Endodermal cell (in vitro differentiated cells): ENCODE measurements around the gene PRR14L. TPM values are rescaled to one million over a fixed set of nuclear protein-coding genes. Genes with fewer than 3 reads are reported as not detected.
A peak's percentile ranks its signal among the peaks of the same experiment; 100 is the strongest.

Source experiments
- DNase-seq: peaks from one replicate; pipeline ENCODE4 v3.0.0-alpha.2; 2017
- H3K27ac ChIP-seq: 2 replicates; pipeline ENCODE4 v1.5.1; 2013; ENCODE audit warnings: mild to moderate bottlenecking, low read depth, low read length, moderate library complexity
- H3K27me3 ChIP-seq: 2 replicates; pipeline ENCODE4 v1.6.1; 2013; ENCODE audit warnings: mild to moderate bottlenecking, low read length, moderate library complexity; ENCODE audit not compliant: insufficient read depth, control insufficient read depth, poor library complexity, severe bottlenecking
- H3K36me3 ChIP-seq: 2 replicates; pipeline ENCODE4 v1.7.0; 2013; ENCODE audit warnings: mild to moderate bottlenecking, low read length, moderate library complexity; ENCODE audit not compliant: control insufficient read depth, insufficient read depth
- H3K4me1 ChIP-seq: one replicate; pipeline ENCODE4 v1.7.0; 2013; ENCODE audit warnings: low read length; ENCODE audit not compliant: control insufficient read depth, insufficient read depth
- H3K4me3 ChIP-seq: 2 replicates; pipeline ENCODE4 v1.5.1; 2013; ENCODE audit warnings: mild to moderate bottlenecking, low read length, moderate library complexity
- H3K9ac ChIP-seq: 2 replicates; pipeline ENCODE4 v1.6.1; 2013; ENCODE audit warnings: mild to moderate bottlenecking, low read length, moderate library complexity; ENCODE audit not compliant: poor library complexity, severe bottlenecking; ENCODE audit errors: extremely low read depth
- H3K9me3 ChIP-seq: 2 replicates; pipeline ENCODE4 v1.6.1; 2013; ENCODE audit warnings: mild to moderate bottlenecking, low read length, moderate library complexity; ENCODE audit not compliant: control insufficient read depth
- H3K27ac Mint-ChIP-seq: 2 replicates; pipeline ENCODE4 v1.8.0; 2020; ENCODE audit warnings: mixed read lengths
- H3K27me3 Mint-ChIP-seq: 2 replicates; pipeline ENCODE4 v1.8.0; 2021; ENCODE audit warnings: mild to moderate bottlenecking, mixed read lengths; ENCODE audit not compliant: insufficient read depth
- H3K36me3 Mint-ChIP-seq: 2 replicates; pipeline ENCODE4 v1.8.0; 2020; ENCODE audit warnings: low read depth, mixed read lengths
- H3K4me1 Mint-ChIP-seq: 2 replicates; pipeline ENCODE4 v1.8.0; 2020; ENCODE audit warnings: mixed read lengths
- H3K4me3 Mint-ChIP-seq: 2 replicates; pipeline ENCODE4 v1.8.0; 2020; ENCODE audit warnings: mild to moderate bottlenecking, moderate library complexity, mixed read lengths
- H3K9me3 Mint-ChIP-seq: 2 replicates; pipeline ENCODE4 v1.8.0; 2020; ENCODE audit warnings: mild to moderate bottlenecking, mixed read lengths
- CTCF ChIP-seq: fragments of 200-600 bp; sonication (generic); conservative IDR thresholded peaks from 2 replicates; pipeline ENCODE4 v1.5.0; 2021; ENCODE audit warnings: antibody characterized with exemption, mild to moderate bottlenecking
- WGBS, 2 experiments: methylation state at CpG; one replicate each; pipeline versions ENCODE4 v1.1.5 to v1.1.7; 2013; ENCODE audit warnings: missing lambda C conversion rate in 2 of 2, mixed read lengths in 1 of 2; ENCODE audit not compliant: insufficient coverage in 1 of 2, insufficient read length in 1 of 2; 5-methylcytosine and 5-hydroxymethylcytosine counted together
- total RNA-seq, 2 donors: library from RNA; stranded (reverse); fragmentation: NEBNext Ultra II Directional in 1 of 2; extraction: Animal tissue kit (Norgen Biotek cat#: 25700) in 1 of 2; gene quantifications; 2 replicates in 1 of 2; 3 replicates in 1 of 2; pipeline ENCODE4 v1.2.1, GENCODE V29; 2021

PRR14L gene
- total RNA-seq, 2 donors from 2014 or later: 105 to 131 TPM

DNA sequence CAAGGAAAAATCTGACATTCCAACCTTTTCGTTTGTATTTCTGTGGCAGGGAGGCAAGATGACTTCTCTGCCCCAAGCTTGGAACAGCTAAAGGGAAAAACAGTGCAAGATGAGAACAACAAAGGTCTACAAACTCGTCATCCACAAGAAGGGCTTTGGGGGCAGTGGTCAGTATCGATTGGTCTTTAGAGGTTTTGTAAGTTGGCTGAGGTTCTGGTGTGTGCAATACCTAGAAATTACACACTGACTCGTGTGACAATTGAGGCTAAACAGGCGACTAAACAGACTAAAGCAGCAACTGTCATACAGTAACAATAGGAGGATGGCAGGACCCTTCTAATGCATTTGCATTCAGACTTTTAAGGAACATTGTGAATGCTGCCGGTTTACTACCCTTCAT, 4.9 kb upstream of the PRR14L start:
- Mint-ChIP-seq H3K36me3 (peaks cover 9% of the 10 kb centered on the region), H3K4me1 (peaks cover 26% of the 10 kb centered on the region), H3K27ac (peak overlapping the region; percentile 80), H3K27me3 (no peaks in the 10 kb centered on the region), H3K4me3 (peak overlapping the region; percentile 84), H3K9me3 (no peaks in the 10 kb centered on the region)
- no peak for TF ChIP-seq CTCF
- Histone ChIP-seq H3K27me3 (no peaks in the 10 kb centered on the region), H3K27ac (no peak overlapping the region), H3K9ac (peak overlapping the region; percentile 72), H3K36me3 (peaks cover 10% of the 10 kb centered on the region), H3K4me3 (peak overlapping the region; percentile 100), H3K4me1 (peaks cover 6% of the 10 kb centered on the region), H3K9me3 (no peaks in the 10 kb centered on the region)
- WGBS, 2 experiments: 74 to 76% methylated on average over 6 of the region's 6 CpGs
- DNase-seq: no peak

DNA sequence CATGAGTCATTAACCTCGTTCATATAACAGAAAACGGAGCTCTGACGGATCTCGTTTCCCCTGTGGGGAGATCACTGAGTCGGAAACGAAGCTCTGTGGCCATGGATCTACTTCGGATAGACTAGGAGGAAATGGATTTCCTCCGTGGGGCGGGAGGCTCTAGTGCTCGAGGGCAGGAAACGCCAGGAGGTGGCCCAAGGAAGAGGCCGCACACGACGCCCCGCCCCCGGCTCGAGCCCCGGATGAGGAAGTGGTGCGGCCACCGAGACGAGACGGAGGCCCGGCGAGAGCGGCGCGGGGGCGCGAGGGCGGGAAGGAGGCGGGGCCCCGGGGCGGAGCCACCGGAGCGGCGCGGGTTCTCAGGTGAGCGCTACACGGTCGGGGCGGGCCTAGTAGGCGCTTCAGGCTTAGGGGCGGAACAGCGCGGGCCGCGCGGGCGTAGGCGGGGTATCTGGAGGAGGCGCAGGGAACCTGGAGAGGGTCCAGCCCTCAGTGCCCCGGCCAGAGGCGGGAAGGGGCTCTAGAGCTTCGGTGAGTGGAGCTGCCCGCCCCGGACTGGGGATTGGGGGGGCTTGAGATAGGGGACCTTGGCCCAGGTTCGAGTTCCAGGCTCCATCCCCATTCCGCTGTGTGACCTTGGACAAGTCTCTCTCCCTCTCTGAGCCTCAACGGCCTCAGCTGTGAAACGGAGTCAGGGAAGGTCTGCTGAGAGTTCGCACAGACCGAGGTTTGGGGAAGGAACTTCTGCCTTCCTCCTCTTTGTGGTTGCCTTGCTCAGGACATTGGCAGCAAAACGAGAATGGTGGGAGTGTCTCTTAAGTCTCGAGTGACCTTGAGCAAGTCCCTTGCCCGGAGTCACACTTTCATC, 3.9 kb upstream of the PRR14L start, which contains the start of gene DEPDC5:
DEPDC5 (plus strand) TSS at position 386 of the 868 bp plus-strand sequence. CDS start 903 bp downstream, outside the sequence.
- H3K9me3 Mint-ChIP-seq: no peaks in the 10 kb centered on the region
- Histone ChIP-seq H3K9ac (peak within 1 kb of the TSS; percentile 72), H3K9me3 (no peaks in the 10 kb centered on the region), H3K36me3 (peaks cover 6% of the 10 kb centered on the region), H3K27ac (peak within 1 kb of the TSS; percentile 72), H3K27me3 (no peaks in the 10 kb centered on the region), H3K4me3 (peak within 1 kb of the TSS; percentile 100), H3K4me1 (peaks cover 6% of the 10 kb centered on the region)
- TF ChIP-seq CTCF: no peak
- H3K27me3 Mint-ChIP-seq: no peaks in the 10 kb centered on the region
- H3K36me3 Mint-ChIP-seq: peaks cover 5% of the 10 kb centered on the region
- peak; percentile 99 for DNase-seq
- H3K4me1 Mint-ChIP-seq: peaks cover 26% of the 10 kb centered on the region
- 1 to 3% methylated on average over 22 to 64 of the region's 65 CpGs for WGBS, 2 experiments
- H3K4me3 Mint-ChIP-seq: peak within 1 kb of the TSS; percentile 84
- peak within 1 kb of the TSS; percentile 99 for H3K27ac Mint-ChIP-seq

DNA sequence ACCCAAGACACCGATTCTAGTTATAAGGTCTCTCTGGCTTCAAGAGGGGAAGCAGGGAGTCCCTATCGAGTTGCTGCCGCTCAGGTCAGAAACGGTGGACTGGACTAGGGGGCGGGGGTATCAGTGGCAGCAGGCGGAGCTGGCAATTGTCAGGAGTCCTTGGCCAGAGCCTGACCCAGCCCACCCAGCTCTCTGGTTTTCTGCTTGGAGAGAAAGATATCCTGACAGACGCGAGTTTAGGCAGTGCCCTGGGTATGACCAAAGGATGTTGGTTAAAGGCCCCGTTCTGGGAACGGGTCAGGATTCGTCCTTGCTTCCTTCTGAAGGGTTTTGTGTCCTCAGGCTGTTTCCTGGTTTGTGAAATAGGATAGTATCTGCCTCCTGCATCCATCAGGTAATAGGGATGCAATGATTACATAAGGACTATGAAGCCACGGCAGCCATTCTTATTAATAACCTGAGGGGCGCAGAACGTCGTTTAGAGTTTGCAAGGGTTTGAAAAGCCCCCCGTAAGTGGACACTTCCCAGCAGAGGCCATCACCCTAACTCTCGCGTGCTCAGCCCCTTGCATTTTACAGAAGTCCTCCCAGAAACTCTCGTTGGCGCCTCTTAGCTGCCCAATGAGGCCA, 3.2 kb upstream of the PRR14L start:
- peak overlapping the region; percentile 99 for H3K27ac Mint-ChIP-seq
- peaks cover 6% of the 10 kb centered on the region for H3K4me1 ChIP-seq
- H3K36me3 ChIP-seq: peaks cover 1% of the 10 kb centered on the region
- H3K9ac ChIP-seq: peak overlapping the region; percentile 52
- no peak for TF ChIP-seq CTCF
- peak overlapping the region; percentile 100 for H3K4me3 ChIP-seq
- H3K4me3 Mint-ChIP-seq: peak overlapping the region; percentile 84
- no peaks in the 10 kb centered on the region for H3K9me3 ChIP-seq
- peak overlapping the region; percentile 72 for H3K27ac ChIP-seq
- WGBS, 2 experiments: 6 to 8% methylated on average over 13 to 20 of the region's 20 CpGs
- H3K27me3 Mint-ChIP-seq: no peaks in the 10 kb centered on the region
- peaks cover 32% of the 10 kb centered on the region for H3K4me1 Mint-ChIP-seq
- H3K9me3 Mint-ChIP-seq: no peaks in the 10 kb centered on the region
- no peaks in the 10 kb centered on the region for H3K27me3 ChIP-seq
- peak; percentile 94 for DNase-seq
- H3K36me3 Mint-ChIP-seq: peaks cover 3% of the 10 kb centered on the region
